HCT116 (cell line): Measurements from ENCODE around the gene RPS6KL1. TPM values are rescaled to one million over a fixed set of nuclear protein-coding genes. Genes with fewer than 3 reads are reported as not detected.

Source experiments
- ATAC-seq: fragments of 200-7000 bp; cut with Tn5 transposase; 2 replicates; pipeline ENCODE4 v1.9.1; 2020; ENCODE audit warnings: mild to moderate bottlenecking, moderate library complexity
- BruUV-seq: library from RNA; stranded (reverse); fragments of 400-500 nt; replicated peaks from 2 replicates; lab custom pipeline; 2021; lab: Mats Ljungman, UMichigan
- CTCF ChIA-PET: fragments of 300-600 bp; sonication (Branson Sonifier 250); formaldehyde crosslinking; loops from one replicate; lab custom pipeline; 2021; ENCODE audit warnings: antibody characterized with exemption; lab: Charles Lee
- POLR2A ChIA-PET: fragments of 300-600, 350-600 bp; sonication (Branson Sonifier 250); formaldehyde crosslinking; loops from one replicate; lab custom pipeline; 2021; ENCODE audit warnings: antibody characterized with exemption; lab: Charles Lee
- RAD21 ChIA-PET, 2 experiments: fragments of 300-600 bp; sonication (Branson Sonifier 250); formaldehyde crosslinking; loops; one replicate each; lab custom pipeline; 2023; ENCODE audit warnings: low total read pairs in 2 of 2; ENCODE audit not compliant: uncharacterized antibody in 2 of 2, unreplicated experiment in 2 of 2, low non-redundant PET in 1 of 2; lab: Charles Lee
- DNase-seq: peaks from one replicate; pipeline ENCODE4 v3.0.0-alpha.2; 2010; ENCODE audit warnings: low read depth, low spot score
- H2AFZ ChIP-seq: fragments of 200-600 bp; shearing (Covaris generic), sonication (generic); 2 replicates; pipeline ENCODE4 v1.6.1; 2017; ENCODE audit warnings: low read depth, mixed run types, mixed read lengths, antibody characterized with exemption, low read length; ENCODE audit not compliant: poor library complexity, severe bottlenecking
- H3K27ac ChIP-seq: 2 replicates; pipeline ENCODE4 v1.5.1; 2012; ENCODE audit warnings: low read depth, low read length
- H3K27me3 ChIP-seq: fragments of 200-600 bp; sonication (generic); 2 replicates; pipeline ENCODE4 v1.6.1; 2016; ENCODE audit warnings: mixed run types, low read length, mixed read lengths; ENCODE audit not compliant: insufficient read depth
- H3K36me3 ChIP-seq, 2 experiments: fragments of 200-500 bp in 1 of 2; fragments of 200-600 bp in 1 of 2; sonication (Bioruptor generic) in 1 of 2; sonication (generic) in 1 of 2; 2 replicates each; pipeline versions ENCODE4 v1.5.1 to v1.6.1; 2014 to 2016; ENCODE audit warnings: low read length in 2 of 2, inconsistent platforms in 1 of 2, mixed read lengths in 1 of 2, mixed run types in 1 of 2; ENCODE audit not compliant: insufficient read depth in 2 of 2, control insufficient read depth in 1 of 2
- H3K4me1 ChIP-seq, 2 experiments: fragments of 200-600 bp in 1 of 2; sonication (generic) in 1 of 2; 2 replicates each; pipeline versions ENCODE4 v1.5.1 to v1.6.1; 2012 to 2017; ENCODE audit warnings: low read length in 2 of 2, inconsistent platforms in 1 of 2, mild to moderate bottlenecking in 1 of 2, mixed read lengths in 1 of 2, mixed run types in 1 of 2, moderate library complexity in 1 of 2; ENCODE audit not compliant: insufficient read depth in 2 of 2, control insufficient read depth in 1 of 2
- H3K4me2 ChIP-seq: fragments of 200-600 bp; sonication (generic); 2 replicates; pipeline ENCODE4 v1.6.1; 2017; ENCODE audit warnings: mixed run types, low read length, mixed read lengths
- H3K4me3 ChIP-seq, 2 experiments: fragments of 200-600 bp in 1 of 2; sonication (generic) in 1 of 2; replicated peaks in 1 of 2; 2 replicates each; pipeline ENCODE4 v1.5.1; 2011 to 2016; ENCODE audit warnings: low read length in 2 of 2, control low read depth in 1 of 2, low read depth in 1 of 2, mild to moderate bottlenecking in 1 of 2, mixed read lengths in 1 of 2, mixed run types in 1 of 2
- H3K79me2 ChIP-seq: fragments of 200-600 bp; sonication (generic); 2 replicates; pipeline ENCODE4 v1.6.1; 2017; ENCODE audit warnings: mild to moderate bottlenecking, mixed run types, low read length, moderate library complexity, mixed read lengths; ENCODE audit not compliant: insufficient read depth
- H3K9ac ChIP-seq: fragments of 200-600 bp; sonication (generic); 2 replicates; pipeline ENCODE4 v1.6.1; 2016; ENCODE audit warnings: low read length, mixed read lengths
- H3K9me2 ChIP-seq: fragments of 200-600 bp; sonication (generic), shearing (Covaris generic); 2 replicates; pipeline ENCODE4 v1.6.1; 2017; ENCODE audit warnings: mixed run types, mild to moderate bottlenecking, moderate library complexity; ENCODE audit not compliant: insufficient read depth
- H3K9me3 ChIP-seq, 2 experiments: fragments of 200-500 bp in 1 of 2; fragments of 200-600 bp in 1 of 2; sonication (Bioruptor generic) in 1 of 2; sonication (generic) in 1 of 2; 2 replicates each; pipeline ENCODE4 v1.6.1; 2014 to 2017; ENCODE audit warnings: low read length in 2 of 2, mixed read lengths in 2 of 2, inconsistent platforms in 1 of 2, low read depth in 1 of 2, mild to moderate bottlenecking in 1 of 2, mixed run types in 1 of 2, moderate library complexity in 1 of 2; ENCODE audit not compliant: control insufficient read depth in 1 of 2, insufficient read depth in 1 of 2
- H4K20me1 ChIP-seq: fragments of 200-600 bp; sonication (generic), shearing (Covaris generic); 2 replicates; pipeline ENCODE4 v1.6.1; 2017; ENCODE audit warnings: mixed run types, mild to moderate bottlenecking, moderate library complexity; ENCODE audit not compliant: insufficient read depth
- CEBPB ChIP-seq: IDR thresholded peaks from 2 replicates; pipeline ENCODE4 v1.6.1; 2012; ENCODE audit warnings: low read depth
- EGR1 ChIP-seq: IDR thresholded peaks from 2 replicates; pipeline ENCODE4 v1.6.1; 2012; ENCODE audit warnings: low read depth
- EZH2phosphoT487 ChIP-seq: fragments of 200-600 bp; IDR thresholded peaks from 2 replicates; pipeline ENCODE4 v1.6.1; 2018; ENCODE audit warnings: antibody characterized with exemption, borderline replicate concordance
- FOSL1 ChIP-seq: IDR thresholded peaks from 2 replicates; pipeline ENCODE4 v1.6.1; 2012; ENCODE audit warnings: low read depth
- POLR2A ChIP-seq: IDR thresholded peaks from 2 replicates; pipeline ENCODE4 v1.7.0; 2011; ENCODE audit warnings: borderline replicate concordance; ENCODE audit not compliant: insufficient read depth, insufficient read length; ENCODE audit errors: extremely low read depth
- POLR2AphosphoS5 ChIP-seq: IDR thresholded peaks from 2 replicates; pipeline ENCODE4 v1.6.1; 2011; ENCODE audit warnings: mild to moderate bottlenecking, low read depth, low read length, moderate library complexity
- SIN3A ChIP-seq: IDR thresholded peaks from 2 replicates; pipeline ENCODE4 v1.6.1; 2012; ENCODE audit warnings: low read depth
- SP1 ChIP-seq: IDR thresholded peaks from 2 replicates; pipeline ENCODE4 v1.6.1; 2012; ENCODE audit warnings: low read depth
- SRF ChIP-seq: IDR thresholded peaks from 2 replicates; pipeline ENCODE4 v1.6.1; 2012; ENCODE audit warnings: low read depth
- TCF7L2 ChIP-seq: IDR thresholded peaks from 2 replicates; pipeline ENCODE4 v1.7.0; 2011; ENCODE audit warnings: borderline replicate concordance, inconsistent platforms; ENCODE audit not compliant: insufficient read depth, insufficient read length; ENCODE audit errors: extremely low read depth
- YY1 ChIP-seq: IDR thresholded peaks from 2 replicates; pipeline ENCODE4 v1.6.1; 2011; ENCODE audit warnings: low read length, low read depth, moderate library complexity, mild to moderate bottlenecking; ENCODE audit not compliant: insufficient replicate concordance; ENCODE audit errors: extremely low read depth
- ZNF274 ChIP-seq: fragments of 200-500 bp; sonication (Bioruptor generic); IDR thresholded peaks from 2 replicates; pipeline ENCODE4 v1.6.1; 2014; ENCODE audit warnings: mild to moderate bottlenecking, low read depth, low read length, inconsistent platforms
- intact Hi-C: fragments of 100-400 bp; cut with micrococcal nuclease; formaldehyde crosslinking; loops from 2 replicates; pipeline ENCODE4 v1.10.0; 2022
- total RNA-seq: library from RNA; stranded (reverse); gene quantifications from one replicate; pipeline ENCODE4 v1.2.1, GENCODE V29; 2021; ENCODE audit not compliant: unreplicated experiment
- TF ChIP-seq, protein P1 (sequence below), 3 experiments: fragments of 200-600 bp in 1 of 3; sonication (generic) in 1 of 3; IDR thresholded peaks in 2 of 3; conservative IDR thresholded peaks in 1 of 3; 2 replicates each; pipeline ENCODE4 v1.5.1; 2012 to 2017; ENCODE audit warnings: low read depth in 2 of 3, low read length in 2 of 3, antibody characterized with exemption in 1 of 3, borderline replicate concordance in 1 of 3, control low read depth in 1 of 3, mild to moderate bottlenecking in 1 of 3, mixed read lengths in 1 of 3, mixed run types in 1 of 3, moderate library complexity in 1 of 3; ENCODE audit not compliant: insufficient read depth in 1 of 3
- TF ChIP-seq, protein P2 (sequence below): IDR thresholded peaks from 2 replicates; pipeline ENCODE4 v1.6.1; 2012
- TF ChIP-seq, protein P3 (sequence below): IDR thresholded peaks from 2 replicates; pipeline ENCODE4 v1.6.1; 2011; ENCODE audit warnings: mild to moderate bottlenecking, low read length, moderate library complexity; ENCODE audit not compliant: insufficient replicate concordance; ENCODE audit errors: extremely low read depth

The RPS6KL1 gene
- total RNA-seq, 1 experiment from 2014 or later: 6.7 TPM

DNA sequence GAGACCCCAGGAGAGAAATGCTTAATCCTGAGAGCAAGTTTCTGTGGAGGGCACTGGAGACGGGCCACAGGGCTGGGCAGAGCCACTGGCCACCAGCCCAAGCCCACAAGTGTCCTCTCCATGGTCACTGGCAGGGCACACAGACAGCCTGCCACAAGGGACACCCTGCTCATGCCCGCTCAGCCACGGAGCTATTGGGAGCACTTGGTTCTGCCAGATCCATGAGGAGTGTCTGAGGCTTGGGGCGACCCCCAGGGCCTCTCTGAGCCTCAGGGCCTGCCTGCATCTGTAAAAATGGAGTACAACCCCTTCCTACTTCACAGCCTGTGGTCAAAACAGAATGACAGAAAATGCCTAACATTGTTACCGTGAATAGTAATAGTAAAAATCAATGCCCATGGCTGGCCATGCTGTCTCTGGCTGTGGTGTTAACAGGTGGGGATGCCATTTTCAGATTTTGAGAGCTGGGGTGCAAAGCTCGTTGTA lies 29.2 kb upstream of the RPS6KL1 start:
- H3K4me2 ChIP-seq: no peak overlapping the region
- BruUV-seq: no TSS peak
- no peaks in the 10 kb centered on the region for H3K79me2 ChIP-seq
- H4K20me1 ChIP-seq: no peaks in the 10 kb centered on the region
- H3K27ac ChIP-seq: no peak overlapping the region
- no peak overlapping the region for H3K9ac ChIP-seq
- CTCF ChIA-PET: no interaction called here
- TF ChIP-seq, protein P1, sequence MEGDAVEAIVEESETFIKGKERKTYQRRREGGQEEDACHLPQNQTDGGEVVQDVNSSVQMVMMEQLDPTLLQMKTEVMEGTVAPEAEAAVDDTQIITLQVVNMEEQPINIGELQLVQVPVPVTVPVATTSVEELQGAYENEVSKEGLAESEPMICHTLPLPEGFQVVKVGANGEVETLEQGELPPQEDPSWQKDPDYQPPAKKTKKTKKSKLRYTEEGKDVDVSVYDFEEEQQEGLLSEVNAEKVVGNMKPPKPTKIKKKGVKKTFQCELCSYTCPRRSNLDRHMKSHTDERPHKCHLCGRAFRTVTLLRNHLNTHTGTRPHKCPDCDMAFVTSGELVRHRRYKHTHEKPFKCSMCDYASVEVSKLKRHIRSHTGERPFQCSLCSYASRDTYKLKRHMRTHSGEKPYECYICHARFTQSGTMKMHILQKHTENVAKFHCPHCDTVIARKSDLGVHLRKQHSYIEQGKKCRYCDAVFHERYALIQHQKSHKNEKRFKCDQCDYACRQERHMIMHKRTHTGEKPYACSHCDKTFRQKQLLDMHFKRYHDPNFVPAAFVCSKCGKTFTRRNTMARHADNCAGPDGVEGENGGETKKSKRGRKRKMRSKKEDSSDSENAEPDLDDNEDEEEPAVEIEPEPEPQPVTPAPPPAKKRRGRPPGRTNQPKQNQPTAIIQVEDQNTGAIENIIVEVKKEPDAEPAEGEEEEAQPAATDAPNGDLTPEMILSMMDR (IDR thresholded peaks at IDR 0.05 in 2 of 3, conservative IDR thresholded peaks at IDR 0.05 in 1 of 3; ENCODE audit: borderline replicate concordance in 1 of 3, insufficient read depth in 1 of 3, low read depth in 2 of 3, low read length in 2 of 3): no peak
- TF ChIP-seq CEBPB: no peak
- no peak for TF ChIP-seq SIN3A
- no peak for TF ChIP-seq TCF7L2
- TF ChIP-seq, protein P2, sequence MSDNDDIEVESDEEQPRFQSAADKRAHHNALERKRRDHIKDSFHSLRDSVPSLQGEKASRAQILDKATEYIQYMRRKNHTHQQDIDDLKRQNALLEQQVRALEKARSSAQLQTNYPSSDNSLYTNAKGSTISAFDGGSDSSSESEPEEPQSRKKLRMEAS: no peak
- TF ChIP-seq YY1: no peak
- no peak for TF ChIP-seq ZNF274
- TF ChIP-seq, protein P3, sequence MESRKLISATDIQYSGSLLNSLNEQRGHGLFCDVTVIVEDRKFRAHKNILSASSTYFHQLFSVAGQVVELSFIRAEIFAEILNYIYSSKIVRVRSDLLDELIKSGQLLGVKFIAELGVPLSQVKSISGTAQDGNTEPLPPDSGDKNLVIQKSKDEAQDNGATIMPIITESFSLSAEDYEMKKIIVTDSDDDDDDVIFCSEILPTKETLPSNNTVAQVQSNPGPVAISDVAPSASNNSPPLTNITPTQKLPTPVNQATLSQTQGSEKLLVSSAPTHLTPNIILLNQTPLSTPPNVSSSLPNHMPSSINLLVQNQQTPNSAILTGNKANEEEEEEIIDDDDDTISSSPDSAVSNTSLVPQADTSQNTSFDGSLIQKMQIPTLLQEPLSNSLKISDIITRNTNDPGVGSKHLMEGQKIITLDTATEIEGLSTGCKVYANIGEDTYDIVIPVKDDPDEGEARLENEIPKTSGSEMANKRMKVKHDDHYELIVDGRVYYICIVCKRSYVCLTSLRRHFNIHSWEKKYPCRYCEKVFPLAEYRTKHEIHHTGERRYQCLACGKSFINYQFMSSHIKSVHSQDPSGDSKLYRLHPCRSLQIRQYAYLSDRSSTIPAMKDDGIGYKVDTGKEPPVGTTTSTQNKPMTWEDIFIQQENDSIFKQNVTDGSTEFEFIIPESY: no peak
- TF ChIP-seq FOSL1: no peak
- no peak for TF ChIP-seq SRF
- TF ChIP-seq POLR2A: no peak
- no peak for TF ChIP-seq EGR1
- TF ChIP-seq SP1: no peak
- TF ChIP-seq POLR2AphosphoS5: no peak
- TF ChIP-seq EZH2phosphoT487: no peak
- TF ChIP-seq, all 23 proteins: peak for 0
- Histone ChIP-seq H3K36me3 (no peaks in the 10 kb centered on the region), H3K27me3 (no peaks in the 10 kb centered on the region), H3K4me3 (no peak overlapping the region), H3K9me3 (no peaks in the 10 kb centered on the region), H3K9me2 (no peaks in the 10 kb centered on the region), H2AFZ (no peak overlapping the region), H3K4me1 (peaks cover 4 to 25% of the 10 kb centered on the region in 2 experiments; a peak in 3 of 4 replicates)
- ChIA-PET POLR2A (no interaction called here), RAD21 (no interaction called here)
- intact Hi-C loops: no loop called here
- DNase-seq (no peak), ATAC-seq (no peak)
